Adrenal gland (tissue), 5 donors: Measurements from ENCODE around the gene CFAP97.

Source experiments
- CTCF ChIP-seq, 6 experiments: fragments of 450-650 bp in 4 of 6; fragments of 200-600 bp in 2 of 6; sonication (generic) in 1 of 6; IDR thresholded peaks; 1 replicate in 5 of 6; 2 replicates in 1 of 6; pipeline versions ENCODE4 v1.5.1 to v1.8.0; 2016 to 2021; ENCODE audit warnings: antibody characterized with exemption in 6 of 6, mild to moderate bottlenecking in 2 of 6, moderate library complexity in 1 of 6
- POLR2A ChIP-seq, 2 donors: fragments of 450-650 bp; IDR thresholded peaks; one replicate each; pipeline ENCODE4 v1.6.1; 2017; ENCODE audit warnings: antibody characterized with exemption in 2 of 2, mild to moderate bottlenecking in 2 of 2, moderate library complexity in 1 of 2
- donor health status: DM: no; HTN: no; CAD: no.

- TF ChIP-seq CTCF (IDR thresholded peaks at IDR 0.05) (no peak), POLR2A (IDR thresholded peaks at IDR 0.05) (no peak)
These were observed 25.4 kb upstream of the CFAP97 start for GRCh38 chr4:185229021-185229818.
